ENCODE measurements around the gene THEMIS2. TPM values are rescaled to one million over a fixed set of nuclear protein-coding genes. Genes with fewer than 3 reads are reported as not detected.

Gene THEMIS2
- total and polyA plus RNA-seq, 2 of the 8 experiments (the other 6 are each of a cell fraction or from before 2014, with no cell fraction given): 12.4 to 28.0 TPM

DNA sequence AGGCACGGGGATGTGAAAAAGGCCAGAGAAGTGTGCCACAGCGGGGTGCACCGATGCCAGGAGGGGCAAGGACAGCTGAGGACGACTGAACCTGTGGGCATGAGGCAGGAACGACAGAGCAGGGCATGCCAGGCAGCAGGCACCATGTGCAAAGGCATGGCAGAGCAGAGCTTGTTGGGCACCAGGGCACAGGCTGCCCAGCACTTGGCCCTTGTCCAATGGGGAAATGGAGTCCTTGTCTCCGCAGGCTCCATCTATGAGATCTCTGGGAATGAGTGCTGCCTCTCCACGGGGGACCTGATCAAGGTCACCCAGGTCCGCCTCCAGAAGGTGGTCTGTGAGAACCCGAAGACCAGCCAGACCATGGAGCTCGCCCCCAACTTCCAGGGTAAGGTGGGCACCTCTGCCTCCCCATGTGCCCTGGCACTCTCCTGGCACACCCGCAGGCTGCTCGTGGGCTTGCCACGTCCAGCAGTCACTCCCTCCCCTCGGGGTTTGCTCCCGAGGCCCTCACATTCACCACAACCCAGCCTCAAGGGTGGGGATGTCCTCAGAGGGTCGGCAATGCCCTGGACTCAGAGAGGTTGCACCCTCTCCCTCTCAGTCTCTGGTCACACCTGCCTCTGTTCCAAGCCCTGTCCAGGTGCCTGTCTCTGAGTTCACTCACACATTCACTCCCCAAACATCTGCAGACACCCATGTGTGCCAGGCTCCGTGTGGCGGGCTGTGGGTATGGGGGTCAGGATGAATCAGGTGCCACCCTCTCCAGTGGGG, 4.2 kb downstream of the THEMIS2 start (continued):
- TF ChIP-seq, protein P1, sequence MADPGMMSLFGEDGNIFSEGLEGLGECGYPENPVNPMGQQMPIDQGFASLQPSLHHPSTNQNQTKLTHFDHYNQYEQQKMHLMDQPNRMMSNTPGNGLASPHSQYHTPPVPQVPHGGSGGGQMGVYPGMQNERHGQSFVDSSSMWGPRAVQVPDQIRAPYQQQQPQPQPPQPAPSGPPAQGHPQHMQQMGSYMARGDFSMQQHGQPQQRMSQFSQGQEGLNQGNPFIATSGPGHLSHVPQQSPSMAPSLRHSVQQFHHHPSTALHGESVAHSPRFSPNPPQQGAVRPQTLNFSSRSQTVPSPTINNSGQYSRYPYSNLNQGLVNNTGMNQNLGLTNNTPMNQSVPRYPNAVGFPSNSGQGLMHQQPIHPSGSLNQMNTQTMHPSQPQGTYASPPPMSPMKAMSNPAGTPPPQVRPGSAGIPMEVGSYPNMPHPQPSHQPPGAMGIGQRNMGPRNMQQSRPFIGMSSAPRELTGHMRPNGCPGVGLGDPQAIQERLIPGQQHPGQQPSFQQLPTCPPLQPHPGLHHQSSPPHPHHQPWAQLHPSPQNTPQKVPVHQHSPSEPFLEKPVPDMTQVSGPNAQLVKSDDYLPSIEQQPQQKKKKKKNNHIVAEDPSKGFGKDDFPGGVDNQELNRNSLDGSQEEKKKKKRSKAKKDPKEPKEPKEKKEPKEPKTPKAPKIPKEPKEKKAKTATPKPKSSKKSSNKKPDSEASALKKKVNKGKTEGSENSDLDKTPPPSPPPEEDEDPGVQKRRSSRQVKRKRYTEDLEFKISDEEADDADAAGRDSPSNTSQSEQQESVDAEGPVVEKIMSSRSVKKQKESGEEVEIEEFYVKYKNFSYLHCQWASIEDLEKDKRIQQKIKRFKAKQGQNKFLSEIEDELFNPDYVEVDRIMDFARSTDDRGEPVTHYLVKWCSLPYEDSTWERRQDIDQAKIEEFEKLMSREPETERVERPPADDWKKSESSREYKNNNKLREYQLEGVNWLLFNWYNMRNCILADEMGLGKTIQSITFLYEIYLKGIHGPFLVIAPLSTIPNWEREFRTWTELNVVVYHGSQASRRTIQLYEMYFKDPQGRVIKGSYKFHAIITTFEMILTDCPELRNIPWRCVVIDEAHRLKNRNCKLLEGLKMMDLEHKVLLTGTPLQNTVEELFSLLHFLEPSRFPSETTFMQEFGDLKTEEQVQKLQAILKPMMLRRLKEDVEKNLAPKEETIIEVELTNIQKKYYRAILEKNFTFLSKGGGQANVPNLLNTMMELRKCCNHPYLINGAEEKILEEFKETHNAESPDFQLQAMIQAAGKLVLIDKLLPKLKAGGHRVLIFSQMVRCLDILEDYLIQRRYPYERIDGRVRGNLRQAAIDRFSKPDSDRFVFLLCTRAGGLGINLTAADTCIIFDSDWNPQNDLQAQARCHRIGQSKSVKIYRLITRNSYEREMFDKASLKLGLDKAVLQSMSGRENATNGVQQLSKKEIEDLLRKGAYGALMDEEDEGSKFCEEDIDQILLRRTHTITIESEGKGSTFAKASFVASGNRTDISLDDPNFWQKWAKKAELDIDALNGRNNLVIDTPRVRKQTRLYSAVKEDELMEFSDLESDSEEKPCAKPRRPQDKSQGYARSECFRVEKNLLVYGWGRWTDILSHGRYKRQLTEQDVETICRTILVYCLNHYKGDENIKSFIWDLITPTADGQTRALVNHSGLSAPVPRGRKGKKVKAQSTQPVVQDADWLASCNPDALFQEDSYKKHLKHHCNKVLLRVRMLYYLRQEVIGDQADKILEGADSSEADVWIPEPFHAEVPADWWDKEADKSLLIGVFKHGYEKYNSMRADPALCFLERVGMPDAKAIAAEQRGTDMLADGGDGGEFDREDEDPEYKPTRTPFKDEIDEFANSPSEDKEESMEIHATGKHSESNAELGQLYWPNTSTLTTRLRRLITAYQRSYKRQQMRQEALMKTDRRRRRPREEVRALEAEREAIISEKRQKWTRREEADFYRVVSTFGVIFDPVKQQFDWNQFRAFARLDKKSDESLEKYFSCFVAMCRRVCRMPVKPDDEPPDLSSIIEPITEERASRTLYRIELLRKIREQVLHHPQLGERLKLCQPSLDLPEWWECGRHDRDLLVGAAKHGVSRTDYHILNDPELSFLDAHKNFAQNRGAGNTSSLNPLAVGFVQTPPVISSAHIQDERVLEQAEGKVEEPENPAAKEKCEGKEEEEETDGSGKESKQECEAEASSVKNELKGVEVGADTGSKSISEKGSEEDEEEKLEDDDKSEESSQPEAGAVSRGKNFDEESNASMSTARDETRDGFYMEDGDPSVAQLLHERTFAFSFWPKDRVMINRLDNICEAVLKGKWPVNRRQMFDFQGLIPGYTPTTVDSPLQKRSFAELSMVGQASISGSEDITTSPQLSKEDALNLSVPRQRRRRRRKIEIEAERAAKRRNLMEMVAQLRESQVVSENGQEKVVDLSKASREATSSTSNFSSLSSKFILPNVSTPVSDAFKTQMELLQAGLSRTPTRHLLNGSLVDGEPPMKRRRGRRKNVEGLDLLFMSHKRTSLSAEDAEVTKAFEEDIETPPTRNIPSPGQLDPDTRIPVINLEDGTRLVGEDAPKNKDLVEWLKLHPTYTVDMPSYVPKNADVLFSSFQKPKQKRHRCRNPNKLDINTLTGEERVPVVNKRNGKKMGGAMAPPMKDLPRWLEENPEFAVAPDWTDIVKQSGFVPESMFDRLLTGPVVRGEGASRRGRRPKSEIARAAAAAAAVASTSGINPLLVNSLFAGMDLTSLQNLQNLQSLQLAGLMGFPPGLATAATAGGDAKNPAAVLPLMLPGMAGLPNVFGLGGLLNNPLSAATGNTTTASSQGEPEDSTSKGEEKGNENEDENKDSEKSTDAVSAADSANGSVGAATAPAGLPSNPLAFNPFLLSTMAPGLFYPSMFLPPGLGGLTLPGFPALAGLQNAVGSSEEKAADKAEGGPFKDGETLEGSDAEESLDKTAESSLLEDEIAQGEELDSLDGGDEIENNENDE (IDR thresholded peaks at IDR 0.05; ENCODE audit: insufficient replicate concordance, low read length): no peak
